HG03045 (cell line): Measurements from ENCODE around the gene SLC25A14.
"Not testable (repeated sequence)": the region's sequence is repeated elsewhere in the genome, so short reads cannot be mapped to it uniquely, and the experiment has no call there.

ENCODE experiments used
- ATAC-seq: cut with Tn5 transposase; IDR thresholded peaks from one replicate; pipeline ENCODE4 v1.9.1; 2021; ENCODE audit warnings: mild to moderate bottlenecking, moderate library complexity; ENCODE audit not compliant: unreplicated experiment

Gene SLC25A14, protein sequence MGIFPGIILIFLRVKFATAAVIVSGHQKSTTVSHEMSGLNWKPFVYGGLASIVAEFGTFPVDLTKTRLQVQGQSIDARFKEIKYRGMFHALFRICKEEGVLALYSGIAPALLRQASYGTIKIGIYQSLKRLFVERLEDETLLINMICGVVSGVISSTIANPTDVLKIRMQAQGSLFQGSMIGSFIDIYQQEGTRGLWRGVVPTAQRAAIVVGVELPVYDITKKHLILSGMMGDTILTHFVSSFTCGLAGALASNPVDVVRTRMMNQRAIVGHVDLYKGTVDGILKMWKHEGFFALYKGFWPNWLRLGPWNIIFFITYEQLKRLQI

DNA sequence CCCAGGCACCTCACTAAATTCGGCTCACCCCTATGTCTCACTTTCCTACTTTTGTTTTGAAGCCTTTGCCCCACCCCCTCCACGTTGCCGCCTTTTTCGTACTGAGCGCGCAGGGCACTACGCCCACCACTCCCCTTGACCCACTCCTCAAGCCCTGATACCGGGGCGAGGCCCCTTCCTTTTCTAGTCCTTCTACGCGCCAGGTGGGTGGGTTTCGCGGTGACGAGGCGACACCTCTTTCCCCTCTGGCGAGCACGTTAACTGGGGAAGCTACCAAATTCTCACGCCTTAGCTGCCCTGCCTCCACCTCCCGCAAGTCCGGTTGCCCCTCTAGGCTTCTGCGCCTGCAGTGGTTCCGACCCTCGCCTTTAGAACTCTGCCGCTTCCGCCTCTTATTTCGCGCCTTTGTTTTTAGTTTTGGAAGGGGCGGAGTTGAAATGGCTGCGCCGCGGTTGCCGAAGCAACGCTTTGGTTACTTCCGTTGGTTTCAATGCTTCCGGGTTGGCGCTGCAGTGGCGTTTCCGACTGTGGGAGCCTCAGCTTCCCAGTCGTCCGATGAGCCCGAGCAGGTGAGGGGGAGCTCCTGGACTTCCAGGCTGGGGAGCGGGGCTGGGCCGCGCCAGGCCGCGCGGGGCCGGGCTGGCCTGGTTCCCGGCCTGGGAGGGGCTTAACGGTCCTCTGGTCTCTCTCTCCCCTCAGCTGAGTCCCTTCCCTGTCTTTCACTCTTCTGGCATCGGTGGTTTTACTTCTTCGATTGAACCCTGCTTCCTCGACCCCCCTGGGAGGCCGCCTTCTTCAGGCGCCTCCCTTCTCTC lies at the start of gene SLC25A14:
SLC25A14 (plus strand) TSS at position 512 of the 815 bp plus-strand sequence. CDS start 360 bp downstream, outside the sequence.
- ATAC-seq, result peak; percentile 98

- no peak for ATAC-seq
These were observed 44.0 kb upstream of the SLC25A14 start for GRCh38 chrX:130295519-130296296.

GRCh38 chrX:130296297-130296678 lies 43.4 kb upstream of the SLC25A14 start:
- ATAC-seq, result no peak

- no peak for ATAC-seq
These were observed 43.0 kb upstream of the SLC25A14 start for GRCh38 chrX:130296743-130297142.

DNA sequence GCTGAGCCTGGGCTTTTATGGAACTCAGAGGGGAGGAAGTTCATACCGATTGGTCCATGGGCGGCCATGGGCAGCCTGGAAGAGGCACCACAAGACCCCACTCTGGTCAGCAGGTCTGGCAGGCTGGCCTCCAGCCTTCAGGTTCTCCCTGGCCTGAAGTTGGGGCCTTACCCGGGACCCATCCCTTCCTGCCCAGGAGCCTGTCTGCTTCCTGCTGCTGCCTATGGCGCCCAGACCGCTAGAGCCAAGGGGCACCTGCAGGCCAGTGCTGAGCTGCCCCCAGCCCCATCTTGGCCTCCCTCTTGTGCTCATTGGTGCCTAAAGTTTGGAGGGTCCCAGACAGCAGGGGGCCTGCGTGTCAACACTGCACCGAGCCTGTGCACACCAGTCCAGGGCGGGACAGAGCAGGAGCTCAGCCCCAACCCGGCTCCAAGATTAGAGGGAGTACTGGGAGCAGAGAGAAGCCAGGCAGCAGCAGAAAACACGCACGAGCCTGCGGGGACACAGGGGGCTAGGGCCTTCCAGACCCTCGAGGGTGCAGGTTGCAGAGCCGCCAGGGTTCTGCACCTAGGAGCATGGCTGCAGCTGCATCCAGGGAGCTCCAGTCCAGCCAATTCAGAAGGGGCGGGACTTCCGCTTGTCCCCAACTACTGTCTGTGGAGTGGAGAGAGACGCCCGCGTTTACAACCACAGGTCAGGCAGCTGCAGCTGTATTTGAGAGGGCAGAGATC lies 40.3 kb upstream of the SLC25A14 start:
- no peak for ATAC-seq

DNA sequence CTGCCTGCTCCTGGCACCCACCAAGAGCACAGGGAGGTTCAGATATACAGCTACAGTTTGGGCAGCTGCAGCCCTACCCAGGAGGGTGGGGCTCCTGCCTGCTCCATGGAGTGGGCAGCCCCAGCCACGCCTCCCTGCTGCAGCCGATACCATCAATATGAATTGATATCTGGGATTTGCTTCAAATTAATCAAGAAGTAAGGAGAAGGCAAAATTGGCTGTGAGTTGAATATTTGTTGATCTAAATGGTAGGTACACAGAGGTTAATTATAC lies 39.8 kb upstream of the SLC25A14 start:
- no peak for ATAC-seq

DNA sequence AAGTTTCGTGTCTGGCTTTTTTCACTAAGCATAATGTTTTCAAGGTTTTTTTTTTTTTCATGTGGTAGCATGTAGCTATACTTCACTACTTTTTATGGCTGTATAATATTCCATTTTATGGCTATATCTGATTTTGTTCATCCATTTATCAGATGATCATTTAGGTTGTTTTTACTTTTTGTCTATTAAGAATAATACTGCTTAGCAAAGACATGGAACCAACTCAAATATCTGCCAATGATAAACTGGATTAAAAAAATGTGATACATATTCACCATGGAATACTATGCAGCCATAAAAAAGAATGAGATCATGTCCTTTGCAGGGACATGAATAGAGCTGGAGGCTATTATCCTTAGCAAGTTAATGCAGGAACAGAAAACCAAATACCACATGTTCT lies 38.3 kb upstream of the SLC25A14 start:
- ATAC-seq, result no peak

DNA sequence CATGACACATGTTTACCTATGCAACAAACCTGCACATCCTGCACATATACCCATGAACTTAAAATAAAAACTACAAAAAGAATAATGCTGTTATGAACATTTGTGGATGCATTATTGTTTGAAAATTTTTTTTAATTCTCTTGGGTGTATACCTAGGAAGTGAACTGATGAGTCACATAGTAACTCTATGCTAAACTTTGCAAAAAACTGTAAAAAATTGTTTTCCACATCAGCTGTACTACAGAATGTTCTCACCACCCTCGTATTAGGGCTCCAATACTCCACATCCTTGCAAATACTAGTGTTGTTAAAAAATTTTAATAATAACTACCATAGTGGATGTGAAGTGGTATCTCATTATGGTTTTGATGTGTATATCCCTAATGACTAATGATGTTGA lies 37.7 kb upstream of the SLC25A14 start:
- ATAC-seq, result no peak

DNA sequence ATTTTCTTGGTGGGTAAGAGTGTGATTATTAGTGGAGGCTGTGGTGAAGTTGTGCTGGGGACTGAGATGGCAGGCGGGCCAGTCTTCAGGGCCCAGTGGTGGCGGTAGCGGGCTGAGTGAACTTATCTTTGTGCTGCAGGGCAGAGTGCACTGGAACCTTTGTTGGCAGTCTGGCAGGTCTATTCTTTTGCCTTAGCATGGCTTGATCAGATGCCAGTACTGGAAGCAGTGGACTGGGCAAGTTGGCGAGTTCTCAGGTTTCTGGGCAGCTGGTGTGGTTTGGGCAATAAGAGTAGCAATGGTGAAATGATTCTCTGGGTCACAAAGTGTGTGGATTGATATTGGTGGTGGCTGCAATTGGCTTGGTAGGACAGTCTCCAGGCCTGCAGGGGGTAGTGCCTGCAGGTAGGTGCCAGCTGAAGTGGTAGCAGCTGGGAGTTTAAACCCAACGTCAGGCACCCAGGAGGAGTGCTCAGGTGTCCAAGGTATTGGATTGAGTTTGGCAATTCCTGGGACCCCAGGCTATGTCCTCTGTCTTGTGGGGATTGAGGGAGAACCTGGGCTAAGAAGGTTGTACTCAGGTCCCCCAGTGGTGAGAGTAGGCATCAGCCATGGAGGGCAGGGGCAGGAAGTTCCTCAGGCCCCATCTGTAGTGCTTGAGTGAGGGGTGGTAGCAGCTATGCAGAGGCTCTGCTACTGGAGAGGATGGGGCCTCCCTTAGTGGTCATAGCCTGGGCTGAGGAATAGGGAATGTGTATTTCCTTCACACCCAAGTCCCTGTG lies 34.9 kb upstream of the SLC25A14 start:
- no peak for ATAC-seq

- not testable (repeated sequence) for ATAC-seq
These were observed 19.8 kb upstream of the SLC25A14 start for GRCh38 chrX:130319886-130320285.

DNA sequence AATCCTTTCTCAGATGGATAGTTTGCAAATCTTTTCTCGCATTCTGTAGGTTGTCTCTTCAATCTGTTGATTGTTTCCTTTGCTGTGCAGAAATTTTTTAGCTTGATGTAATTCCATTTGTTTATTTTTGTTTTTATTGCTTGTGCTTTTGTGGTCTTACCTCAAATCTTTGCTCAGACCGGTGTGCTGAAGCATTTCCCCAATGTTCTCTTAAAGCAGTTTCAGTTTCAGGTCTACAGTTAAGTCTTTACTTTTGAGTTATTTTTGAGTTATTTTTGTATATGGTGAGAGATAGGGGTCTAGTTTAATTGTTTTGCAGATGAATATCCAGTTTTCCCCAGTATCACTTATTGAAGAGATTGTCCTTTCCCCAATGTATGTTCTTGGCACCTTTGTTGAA lies 18.2 kb upstream of the SLC25A14 start:
- no peak for ATAC-seq

GRCh38 chrX:130330146-130330545 lies 9.6 kb upstream of the SLC25A14 start:
- no peak for ATAC-seq

DNA sequence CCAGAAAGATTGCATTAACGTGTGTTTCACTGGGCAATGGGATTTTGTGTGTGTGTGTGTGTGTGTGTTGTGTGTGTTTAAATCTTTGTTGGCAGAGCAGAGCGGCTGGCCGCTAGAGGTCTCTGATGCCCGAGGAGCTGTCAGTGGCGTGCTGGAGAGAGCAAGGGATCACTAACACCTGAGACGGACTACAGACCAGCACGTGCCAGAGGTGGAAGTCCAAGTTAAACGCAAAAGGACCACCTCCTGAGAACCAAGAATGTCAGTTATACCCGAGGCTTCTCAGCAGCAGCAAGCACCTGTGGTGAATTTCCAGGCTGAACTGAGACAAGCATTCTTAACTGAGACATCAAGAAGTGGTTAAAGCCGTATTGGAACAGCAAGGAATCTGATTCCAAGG lies 9.0 kb upstream of the SLC25A14 start:
- ATAC-seq, result no peak

- ATAC-seq, result no peak
These were observed 3.2 kb upstream of the SLC25A14 start for GRCh38 chrX:130336531-130336930.

DNA sequence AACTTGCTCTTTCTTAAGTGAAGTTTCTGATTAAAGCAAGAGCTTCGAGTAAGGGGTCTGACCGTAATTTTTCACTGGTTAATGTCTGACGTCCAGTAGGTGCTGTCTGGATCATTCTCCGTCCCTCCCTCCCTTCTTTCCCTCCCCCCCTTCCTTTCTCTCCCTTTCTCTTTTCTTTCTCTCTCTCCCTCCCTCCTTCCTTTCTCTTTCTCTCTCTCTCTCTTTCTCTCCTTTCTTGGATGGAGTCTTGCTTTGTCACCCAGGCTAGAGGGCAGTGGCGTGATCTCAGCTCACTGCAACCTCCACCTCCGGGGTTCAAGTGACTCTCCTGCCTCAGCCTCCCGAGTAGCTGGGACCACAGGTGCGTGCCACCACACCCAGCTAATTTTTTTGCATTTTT lies 850 bp upstream of the SLC25A14 start:
- not testable (repeated sequence) for ATAC-seq

DNA sequence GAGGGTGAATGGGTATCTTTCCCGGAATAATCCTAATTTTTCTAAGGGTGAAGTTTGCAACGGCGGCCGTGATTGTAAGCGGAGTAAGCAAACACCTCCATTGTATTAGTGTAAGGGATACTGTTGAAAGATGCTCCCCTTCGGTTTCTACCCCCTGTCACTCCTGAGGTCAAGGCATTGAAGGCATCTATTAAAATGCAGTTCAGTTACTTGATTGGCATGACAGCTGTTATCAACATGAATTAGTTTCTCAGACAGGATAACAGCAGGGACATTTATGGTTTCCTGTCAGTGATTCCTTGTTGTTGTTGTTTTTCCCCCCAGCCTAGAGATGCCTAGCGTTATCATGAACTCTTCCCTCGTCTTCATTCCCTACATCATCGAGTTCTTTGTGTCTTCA lies 552 bp downstream of the SLC25A14 start:
- no peak for ATAC-seq

DNA sequence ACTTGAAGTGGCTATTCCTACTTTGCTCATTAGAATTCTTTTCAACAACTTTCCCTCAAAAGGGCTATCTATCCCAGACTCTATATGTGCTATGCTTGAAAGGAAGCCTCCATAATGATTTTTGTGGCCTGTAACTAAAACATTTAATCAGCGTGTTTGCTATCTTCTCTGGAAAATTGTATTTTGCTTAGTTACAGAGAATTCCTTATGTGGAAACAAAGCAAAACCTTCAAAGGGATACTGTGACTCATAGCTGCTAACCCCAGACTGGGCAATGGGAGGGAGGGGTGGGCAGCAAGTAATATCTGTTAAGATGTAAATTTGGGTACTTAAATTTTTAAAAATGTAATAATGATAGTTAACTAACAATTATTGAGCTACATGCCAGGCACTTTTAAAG lies 3.7 kb downstream of the SLC25A14 start:
- ATAC-seq, result no peak

GRCh38 chrX:130347321-130347720 lies 7.6 kb downstream of the SLC25A14 start:
- ATAC-seq, result no peak

DNA sequence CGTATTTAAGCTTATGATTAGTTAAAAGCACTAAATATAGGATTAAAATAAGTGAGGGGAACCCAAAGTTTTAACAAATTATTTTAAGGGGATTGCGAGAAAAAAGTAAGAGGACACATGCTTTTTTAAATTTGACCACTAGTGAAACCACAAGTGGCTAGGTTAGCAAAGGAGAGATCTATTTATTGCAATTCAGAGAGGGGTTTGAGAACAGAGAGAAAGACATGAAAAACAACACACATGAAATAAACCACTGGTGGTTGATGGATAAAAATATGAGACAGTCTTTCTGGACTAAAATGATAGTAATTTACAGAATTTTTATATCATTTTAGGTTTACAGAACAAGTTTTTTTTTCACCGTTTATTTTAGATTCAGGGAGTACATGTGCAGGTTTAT lies 11.8 kb downstream of the SLC25A14 start:
- ATAC-seq, result no peak

- ATAC-seq, result not testable (repeated sequence)
These were observed 12.3 kb downstream of the SLC25A14 start for GRCh38 chrX:130352050-130352449.
